GM12873 (cell line): ENCODE measurements around the gene DRD2.

ENCODE experiments used
- CTCF ChIP-seq: IDR thresholded peaks from 2 replicates; pipeline ENCODE4 v1.5.1; 2012; ENCODE audit warnings: low read depth, mild to moderate bottlenecking, moderate library complexity, low read length, control low read depth; ENCODE audit not compliant: insufficient read depth; ENCODE audit errors: missing control alignments

Gene DRD2

GRCh38 chr11:113497066-113497910 is 22.1 kb upstream of the DRD2 start:
- no peak for TF ChIP-seq CTCF

- TF ChIP-seq CTCF: no peak
These were observed 20.9 kb upstream of the DRD2 start for GRCh38 chr11:113496026-113496651.

- no peak for TF ChIP-seq CTCF
These were observed 18.8 kb upstream of the DRD2 start for GRCh38 chr11:113494021-113494420.

- TF ChIP-seq CTCF: no peak
These were observed 18.0 kb upstream of the DRD2 start for GRCh38 chr11:113493206-113493605.

- no peak for TF ChIP-seq CTCF
These were observed 13.7 kb upstream of the DRD2 start for GRCh38 chr11:113488931-113489351.

- TF ChIP-seq CTCF: no peak
These were observed 12.4 kb upstream of the DRD2 start for GRCh38 chr11:113487622-113488021.

GRCh38 chr11:113484223-113484622 is 9.0 kb upstream of the DRD2 start:
- no peak for TF ChIP-seq CTCF
